SK-N-MC (cell line): Measurements from ENCODE around the gene BRPF1.
A peak's percentile ranks its signal among the peaks of the same experiment; 100 is the strongest.

Experiments
- DNase-seq: peaks from one replicate; pipeline ENCODE4 v3.0.0-alpha.2; 2011; ENCODE audit warnings: low read depth, low spot score
- H3K27ac ChIP-seq: fragments of 200-600 bp; sonication (generic); 2 replicates; pipeline ENCODE4 v1.5.1; 2016; ENCODE audit warnings: mixed run types
- H3K36me3 ChIP-seq: fragments of 200-600 bp; sonication (generic); 2 replicates; pipeline ENCODE4 v1.6.1; 2017; ENCODE audit warnings: antibody characterized with exemption, low read length, mixed read lengths; ENCODE audit not compliant: insufficient read depth
- H3K4me3 ChIP-seq: fragments of 200-600 bp; sonication (generic); 2 replicates; pipeline ENCODE4 v1.5.1; 2016
- H3K9ac ChIP-seq: fragments of 200-600 bp; sonication (generic); 2 replicates; pipeline ENCODE4 v1.8.0; 2017; ENCODE audit warnings: mixed run types, mixed read lengths; ENCODE audit not compliant: insufficient read length
- H3K9me3 ChIP-seq: fragments of 200-600 bp; sonication (generic); 2 replicates; pipeline ENCODE4 v1.6.1; 2017; ENCODE audit warnings: low read depth, mild to moderate bottlenecking, antibody characterized with exemption, low read length, moderate library complexity, mixed read lengths
- EZH2 ChIP-seq: fragments of 200-600 bp; sonication (generic); IDR thresholded peaks from one replicate; pipeline ENCODE4 v1.6.1; 2017; ENCODE audit warnings: antibody characterized with exemption
- FOXP2 ChIP-seq: optimal IDR thresholded peaks from 2 replicates; pipeline ENCODE3; 2011; ENCODE audit warnings: mild to moderate bottlenecking, moderate library complexity; ENCODE audit not compliant: insufficient read depth; ENCODE audit errors: extremely low read length, control extremely low read depth
- POLR2AphosphoS5 ChIP-seq: IDR thresholded peaks from 2 replicates; pipeline ENCODE4 v1.6.1; 2012; ENCODE audit warnings: mild to moderate bottlenecking, low read depth, low read length, borderline replicate concordance

Gene BRPF1

DNA sequence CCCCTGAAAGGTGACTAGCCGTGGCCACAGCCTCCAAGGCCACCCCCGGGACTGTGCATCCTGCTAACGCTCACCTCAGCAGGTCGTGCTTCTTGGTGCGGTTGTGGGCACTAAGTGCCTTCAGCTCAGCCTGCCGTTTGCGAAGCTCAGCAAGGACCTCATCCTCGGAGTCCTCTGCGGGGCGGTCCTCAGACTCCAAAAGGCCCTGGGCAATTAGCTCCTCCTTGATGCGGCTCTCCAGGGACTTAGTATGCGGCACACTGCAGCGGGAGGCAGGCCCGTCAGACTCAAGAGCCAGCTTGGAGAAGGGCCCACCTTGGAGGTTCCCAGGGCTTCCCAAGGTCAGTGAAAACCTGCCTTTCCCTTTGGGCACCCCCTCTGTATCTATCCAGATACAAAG lies 52.4 kb downstream of the BRPF1 start:
- TF ChIP-seq FOXP2 (no peak), EZH2 (no peak), POLR2AphosphoS5 (no peak)
- H3K4me3 ChIP-seq: no peak overlapping the region
- H3K36me3 ChIP-seq: no peaks in the 10 kb centered on the region

DNA sequence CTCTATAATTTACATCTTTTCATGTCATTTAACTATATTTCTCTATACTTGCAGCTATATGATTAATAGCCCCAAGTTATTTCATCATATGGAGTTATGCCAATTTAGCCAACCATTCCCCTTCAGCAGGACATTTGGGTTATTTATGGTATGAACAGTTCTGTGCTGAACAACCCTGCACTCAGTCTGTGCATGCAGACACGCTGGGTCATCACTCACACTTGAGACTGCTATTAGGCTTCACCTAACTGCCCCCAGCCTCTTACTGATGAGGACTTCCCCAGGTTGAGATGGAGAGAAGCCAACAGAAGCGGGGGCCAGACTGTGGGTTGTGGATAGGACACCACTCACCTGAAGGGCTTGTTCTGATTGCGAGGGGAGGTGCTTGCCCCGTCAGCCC lies 53.4 kb downstream of the BRPF1 start:
- Histone ChIP-seq H3K9me3 (no peaks in the 10 kb centered on the region), H3K36me3 (no peaks in the 10 kb centered on the region), H3K27ac (no peak overlapping the region), H3K4me3 (no peak overlapping the region), H3K9ac (no peak overlapping the region)
- no peak for DNase-seq
- TF ChIP-seq EZH2 (no peak), POLR2AphosphoS5 (no peak), FOXP2 (no peak)

More for the DNA sequence above, 52.4 kb downstream of the BRPF1 start:
- DNase-seq: no peak
- no peak overlapping the region for H3K9ac ChIP-seq
- no peaks in the 10 kb centered on the region for H3K9me3 ChIP-seq
- H3K27ac ChIP-seq: no peak overlapping the region

DNA sequence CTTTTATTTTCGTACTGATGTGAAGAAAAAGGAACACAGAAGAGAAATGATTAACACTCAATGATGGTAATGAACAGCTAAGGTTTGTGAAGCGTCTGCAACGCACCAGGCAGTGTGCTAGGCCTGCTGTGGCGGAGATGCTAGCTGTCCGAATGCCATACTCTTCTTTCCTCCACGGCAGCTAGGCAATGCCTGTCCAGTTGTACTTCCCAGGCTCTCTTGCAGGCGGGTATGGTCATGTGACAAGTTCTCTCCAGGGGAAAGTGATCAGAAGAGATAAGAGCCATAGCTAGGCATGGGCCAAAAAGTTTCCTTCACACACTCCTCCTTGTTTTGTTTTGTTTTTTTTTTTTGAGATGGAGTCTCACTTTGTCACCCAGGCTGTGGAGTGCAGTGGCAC lies 54.1 kb downstream of the BRPF1 start:
- H3K27ac ChIP-seq: no peak overlapping the region
- H3K4me3 ChIP-seq: no peak overlapping the region
- no peak for DNase-seq
- H3K9me3 ChIP-seq: no peaks in the 10 kb centered on the region
- H3K9ac ChIP-seq: no peak overlapping the region
- no peaks in the 10 kb centered on the region for H3K36me3 ChIP-seq
- TF ChIP-seq POLR2AphosphoS5 (no peak), FOXP2 (no peak), EZH2 (no peak)

DNA sequence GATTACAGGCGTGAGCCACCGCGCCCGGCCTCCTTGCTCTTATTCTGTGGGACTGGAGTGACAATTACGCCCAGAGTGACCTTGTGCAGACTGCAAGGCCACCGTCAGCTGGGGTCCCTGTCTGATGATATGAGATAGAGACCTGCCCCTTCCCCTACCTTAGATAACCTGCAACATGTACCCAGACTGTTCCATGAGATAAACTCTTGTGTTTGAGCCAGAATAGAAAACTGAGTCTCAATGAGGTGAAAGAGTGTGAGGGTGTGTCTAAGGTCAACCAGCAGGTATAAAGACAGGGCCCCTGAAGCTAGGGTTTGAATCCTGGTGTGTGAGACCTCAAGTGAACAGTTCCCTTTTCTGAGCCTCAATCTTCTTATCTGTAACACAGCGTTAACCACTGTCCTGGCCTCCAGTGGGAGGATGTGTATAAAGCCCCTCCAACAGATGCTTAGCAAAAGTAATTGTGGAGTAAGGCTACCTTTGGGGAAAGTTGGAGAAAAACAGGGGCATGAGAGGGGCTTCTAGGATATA lies 54.7 kb downstream of the BRPF1 start:
- no peaks in the 10 kb centered on the region for H3K9me3 ChIP-seq
- no peaks in the 10 kb centered on the region for H3K36me3 ChIP-seq

DNA sequence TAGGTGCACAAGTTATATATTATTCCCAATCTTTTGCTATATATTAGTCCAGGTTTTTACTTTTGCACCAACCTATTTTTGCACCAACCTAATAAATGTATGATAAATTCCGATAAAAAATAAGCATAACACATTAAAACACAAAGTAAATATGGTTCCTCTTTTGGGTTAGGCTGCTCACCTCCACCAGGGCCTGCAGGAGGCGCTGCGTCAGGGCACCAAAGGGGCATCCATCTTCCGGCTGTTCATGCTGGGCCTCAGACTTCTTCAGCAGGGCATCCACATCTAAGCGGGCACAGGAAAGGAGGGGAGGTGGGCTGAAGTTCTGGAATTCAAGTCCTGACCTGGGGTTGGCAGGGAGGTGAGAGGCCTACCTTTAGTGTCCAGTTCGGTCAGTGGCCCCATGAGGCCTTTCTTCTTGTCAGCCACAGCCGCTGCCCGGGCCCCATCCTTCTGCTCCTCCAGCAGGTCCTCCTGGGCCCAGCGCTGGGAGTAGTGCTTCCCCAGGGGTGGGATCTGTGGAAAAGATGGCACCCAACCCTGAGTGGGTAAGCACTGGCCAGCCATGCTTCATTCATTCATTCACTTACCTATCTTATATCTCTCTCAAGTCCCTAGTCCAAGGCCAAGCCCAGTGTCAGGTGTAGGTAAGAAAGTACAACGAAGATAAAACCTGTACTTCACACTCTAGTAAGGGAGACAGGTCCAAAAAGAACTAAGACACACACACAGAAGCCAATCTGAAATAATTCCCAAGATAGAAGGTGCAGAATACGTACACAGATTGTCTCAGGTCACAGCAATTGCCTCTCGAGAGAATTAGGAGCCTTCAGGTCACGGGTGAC lies 55.5 kb downstream of the BRPF1 start:
- Histone ChIP-seq H3K36me3 (no peaks in the 10 kb centered on the region), H3K27ac (no peak overlapping the region)

More for the DNA sequence above, 54.7 kb downstream of the BRPF1 start:
- DNase-seq: no peak
- Histone ChIP-seq H3K4me3 (no peak overlapping the region), H3K9ac (no peak overlapping the region), H3K27ac (no peak overlapping the region)
- TF ChIP-seq FOXP2: no peak
- TF ChIP-seq POLR2AphosphoS5: no peak
- TF ChIP-seq EZH2: no peak

DNA sequence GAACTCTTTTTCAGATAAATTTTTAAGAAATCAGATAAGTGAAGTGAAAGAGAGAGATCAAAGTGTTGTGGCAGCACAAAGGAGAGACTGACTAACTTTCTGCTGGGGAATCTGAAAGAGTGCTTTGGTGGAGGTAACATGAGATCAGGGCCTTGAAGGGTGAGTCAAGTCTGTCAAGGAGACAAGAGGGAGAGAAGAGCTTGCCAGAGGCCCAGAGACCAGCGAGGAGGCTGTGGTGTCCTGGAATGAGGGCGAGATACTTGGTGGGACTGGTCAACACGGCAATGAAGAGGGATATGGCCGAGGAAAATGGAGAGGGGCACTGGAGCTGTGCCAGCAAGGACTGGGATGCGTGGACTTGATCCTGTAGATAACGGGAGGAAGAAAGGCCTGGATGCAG lies 56.2 kb downstream of the BRPF1 start:
- TF ChIP-seq POLR2AphosphoS5 (no peak), EZH2 (no peak), FOXP2 (no peak)
- no peak for DNase-seq
- H3K9ac ChIP-seq: no peak overlapping the region
- no peak overlapping the region for H3K4me3 ChIP-seq
- H3K27ac ChIP-seq: no peak overlapping the region
- no peaks in the 10 kb centered on the region for H3K9me3 ChIP-seq
- H3K36me3 ChIP-seq: no peaks in the 10 kb centered on the region

More for the DNA sequence above, 55.5 kb downstream of the BRPF1 start:
- Histone ChIP-seq H3K9ac (no peak overlapping the region), H3K4me3 (no peak overlapping the region), H3K9me3 (no peaks in the 10 kb centered on the region)
- no peak for TF ChIP-seq EZH2
- TF ChIP-seq POLR2AphosphoS5: no peak
- no peak for TF ChIP-seq FOXP2
- DNase-seq: no peak

DNA sequence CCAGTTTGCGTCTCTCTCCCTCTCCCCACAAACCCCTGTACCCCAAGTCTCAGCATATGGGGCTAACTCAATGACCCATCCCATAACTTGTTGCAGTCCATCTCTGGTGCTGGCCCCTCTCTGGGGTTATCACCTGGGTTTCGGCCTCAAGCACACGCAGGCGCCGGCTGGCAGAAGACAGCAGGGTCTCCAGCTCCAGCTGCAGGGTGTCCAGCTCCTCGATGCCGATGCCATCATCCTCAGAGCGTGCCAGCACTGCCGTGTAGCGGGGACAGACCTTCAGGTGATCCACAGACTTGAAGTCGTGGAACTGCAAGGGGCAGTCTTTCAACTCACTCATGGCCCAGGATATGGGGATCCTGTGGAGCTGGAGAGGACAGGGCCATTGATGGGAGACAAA lies 59.6 kb downstream of the BRPF1 start:
- H3K9ac ChIP-seq: no peak overlapping the region
- TF ChIP-seq EZH2 (no peak), FOXP2 (no peak), POLR2AphosphoS5 (no peak)
- no peaks in the 10 kb centered on the region for H3K9me3 ChIP-seq
- no peaks in the 10 kb centered on the region for H3K36me3 ChIP-seq
- no peak overlapping the region for H3K27ac ChIP-seq
- no peak overlapping the region for H3K4me3 ChIP-seq
- DNase-seq: no peak

DNA sequence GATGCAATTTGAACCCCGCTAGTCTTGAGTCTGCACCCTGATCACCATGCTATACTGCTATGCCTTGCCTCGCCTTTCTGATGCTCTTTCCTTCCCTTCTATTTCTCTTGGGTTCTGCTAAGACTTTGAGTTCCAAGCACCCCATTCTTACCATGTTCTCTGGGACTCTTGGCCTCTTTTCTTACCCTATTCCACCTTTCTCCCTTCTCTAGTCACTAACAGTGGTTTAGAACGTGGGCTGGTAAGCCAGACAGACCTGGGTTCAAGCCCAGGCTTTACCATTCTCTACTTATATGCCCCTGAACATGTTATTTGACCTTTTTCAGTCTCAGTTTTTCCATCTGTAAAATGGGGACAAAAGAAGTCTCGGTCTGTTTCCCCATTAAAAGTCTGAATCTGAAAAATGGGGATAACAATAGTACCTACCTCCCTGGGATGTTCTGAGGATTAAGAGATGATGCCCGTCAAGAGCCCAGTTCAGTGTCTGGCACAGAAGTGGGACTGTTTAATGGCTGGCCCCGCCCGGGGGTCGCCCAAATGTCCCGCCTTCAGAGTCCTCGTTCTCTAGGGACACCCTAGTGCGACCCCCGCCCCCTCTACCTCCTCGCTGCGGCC lies 60.4 kb downstream of the BRPF1 start:
- no peak for DNase-seq
- Histone ChIP-seq H3K9ac (peak overlapping the region; percentile 97), H3K36me3 (no peaks in the 10 kb centered on the region), H3K27ac (peak overlapping the region; percentile 97), H3K9me3 (no peaks in the 10 kb centered on the region), H3K4me3 (peak overlapping the region; percentile 84)
- no peak; the same call in 1 of the 2 replicates for TF ChIP-seq POLR2AphosphoS5
